Measurements from ENCODE around the gene TIGD6.

Gene TIGD6

GRCh38 chr5:149988126-149988525 is 12.3 kb downstream of the TIGD6 start:
- H3K9me3 ChIP-seq (ENCODE audit: control extremely low read depth in 1 of 5, control insufficient read depth in 4 of 5, insufficient read depth in 2 of 5, low read depth in 1 of 5, low read length in 4 of 5) = no peaks in the 10 kb centered on the region
- no peaks in the 10 kb centered on the region for H3K4me1 ChIP-seq (ENCODE audit: control extremely low read depth in 1 of 4, control insufficient read depth in 4 of 4, insufficient read depth in 4 of 4, low read length in 3 of 4)
- POLR2A ChIA-PET = no interaction called here
- CTCF ChIA-PET = interaction anchor here (2.4 kb wide), 1 partner anchor 155 kb away, joined by 18 read pairs; no protein-coding TSS in a partner anchor
- no peak overlapping the region for H3K27ac ChIP-seq (ENCODE audit: insufficient read depth in 1 of 2, low read depth in 1 of 2, low read length in 2 of 2, poor library complexity in 1 of 2, severe bottlenecking in 2 of 2)
- 91% methylated on average over 4 of the region's 5 CpGs for WGBS (ENCODE audit: insufficient coverage)
- no peak overlapping the region for H3K4me3 ChIP-seq (ENCODE audit: control insufficient read depth in 1 of 7, extremely low read depth in 1 of 7, insufficient read depth in 4 of 7, low read depth in 2 of 7, low read length in 6 of 7)
- no peaks in the 10 kb centered on the region for H3K27me3 ChIP-seq (replicated peaks in 2 of 5; ENCODE audit: control insufficient read depth in 4 of 5, insufficient read depth in 5 of 5, low read length in 4 of 5)
- peaks cover 0 to 5% (median 0%) of the 10 kb centered on the region in 4 experiments for H3K36me3 ChIP-seq (ENCODE audit: control insufficient read depth in 4 of 4, insufficient read depth in 4 of 4, low read length in 3 of 4)
- DNase-seq = no peak

DNA sequence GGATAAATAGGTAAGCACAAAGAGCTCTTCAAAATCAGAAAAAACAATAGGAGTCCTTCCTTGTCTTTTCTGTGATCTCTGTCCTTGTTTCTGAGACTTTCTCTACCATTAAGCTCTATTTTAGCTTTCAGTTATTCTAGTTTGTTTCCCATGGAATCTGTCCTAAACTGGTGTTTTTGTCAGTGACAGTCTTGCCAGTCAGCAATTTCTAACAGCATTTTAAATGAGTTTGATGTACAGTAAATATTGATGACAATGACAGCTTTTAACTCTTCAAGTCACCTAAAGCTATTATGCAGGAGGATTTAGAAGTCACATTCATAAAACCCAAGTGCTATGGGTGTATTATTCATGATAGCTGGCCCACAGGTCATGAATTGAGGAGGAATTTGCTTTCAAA is 17.9 kb downstream of the TIGD6 start:
- Histone ChIP-seq H3K36me3 (ENCODE audit: control insufficient read depth in 4 of 4, insufficient read depth in 4 of 4, low read length in 3 of 4) (peaks cover 3 to 31% (median 14%) of the 10 kb centered on the region in 4 experiments), H3K4me1 (ENCODE audit: control extremely low read depth in 1 of 4, control insufficient read depth in 4 of 4, insufficient read depth in 4 of 4, low read length in 3 of 4) (peaks cover 0 to under 1% (median 0%) of the 10 kb centered on the region in 4 experiments), H3K9me3 (ENCODE audit: control extremely low read depth in 1 of 5, control insufficient read depth in 4 of 5, insufficient read depth in 2 of 5, low read depth in 1 of 5, low read length in 4 of 5) (no peaks in the 10 kb centered on the region), H3K27me3 (replicated peaks in 2 of 5; ENCODE audit: control insufficient read depth in 4 of 5, insufficient read depth in 5 of 5, low read length in 4 of 5) (no peaks in the 10 kb centered on the region), H3K27ac (ENCODE audit: insufficient read depth in 1 of 2, low read depth in 1 of 2, low read length in 2 of 2, poor library complexity in 1 of 2, severe bottlenecking in 2 of 2) (no peak overlapping the region), H3K4me3 (ENCODE audit: control insufficient read depth in 1 of 7, extremely low read depth in 1 of 7, insufficient read depth in 4 of 7, low read depth in 2 of 7, low read length in 6 of 7) (no peak overlapping the region)
- ChIA-PET CTCF (interaction anchor here (0.9 to 3.7 kb wide), 9 partner anchors 8 to 364 kb away, joined by 3 to 18 read pairs (median 5); no protein-coding TSS in a partner anchor), POLR2A (no interaction called here)
- DNase-seq = no peak

DNA sequence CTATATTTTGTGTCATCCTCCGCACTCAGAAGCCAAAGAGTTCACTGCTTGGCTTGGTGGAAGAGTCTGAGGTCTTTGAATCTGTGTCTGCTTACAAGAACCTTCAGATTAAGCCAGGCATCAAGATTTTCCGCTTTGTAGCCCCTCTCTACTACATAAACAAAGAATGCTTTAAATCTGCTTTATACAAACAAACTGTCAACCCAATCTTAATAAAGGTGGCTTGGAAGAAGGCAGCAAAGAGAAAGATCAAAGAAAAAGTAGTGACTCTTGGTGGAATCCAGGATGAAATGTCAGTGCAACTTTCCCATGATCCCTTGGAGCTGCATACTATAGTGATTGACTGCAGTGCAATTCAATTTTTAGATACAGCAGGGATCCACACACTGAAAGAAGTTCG is 19.2 kb downstream of the TIGD6 start:
- no peaks in the 10 kb centered on the region for H3K27me3 ChIP-seq (replicated peaks in 2 of 5; ENCODE audit: control insufficient read depth in 4 of 5, insufficient read depth in 5 of 5, low read length in 4 of 5)
- 100% methylated on average over 2 of the region's 3 CpGs for WGBS (ENCODE audit: insufficient coverage)
- H3K4me1 ChIP-seq (ENCODE audit: control extremely low read depth in 1 of 4, control insufficient read depth in 4 of 4, insufficient read depth in 4 of 4, low read length in 3 of 4) = peaks cover 0 to 2% (median 0%) of the 10 kb centered on the region in 4 experiments
- H3K36me3 ChIP-seq (ENCODE audit: control insufficient read depth in 4 of 4, insufficient read depth in 4 of 4, low read length in 3 of 4) = peaks cover 3 to 32% (median 14%) of the 10 kb centered on the region in 4 experiments
- no peaks in the 10 kb centered on the region for H3K9me3 ChIP-seq (ENCODE audit: control extremely low read depth in 1 of 5, control insufficient read depth in 4 of 5, insufficient read depth in 2 of 5, low read depth in 1 of 5, low read length in 4 of 5)
- ChIA-PET CTCF (interaction anchor here (0.8 to 3.7 kb wide), 5 partner anchors 9 to 152 kb away, joined by 4 to 18 read pairs (median 8); no protein-coding TSS in a partner anchor), POLR2A (no interaction called here)
- DNase-seq = no peak
- no peak overlapping the region for H3K4me3 ChIP-seq (ENCODE audit: control insufficient read depth in 1 of 7, extremely low read depth in 1 of 7, insufficient read depth in 4 of 7, low read depth in 2 of 7, low read length in 6 of 7)
- H3K27ac ChIP-seq (ENCODE audit: insufficient read depth in 1 of 2, low read depth in 1 of 2, low read length in 2 of 2, poor library complexity in 1 of 2, severe bottlenecking in 2 of 2) = no peak overlapping the region

DNA sequence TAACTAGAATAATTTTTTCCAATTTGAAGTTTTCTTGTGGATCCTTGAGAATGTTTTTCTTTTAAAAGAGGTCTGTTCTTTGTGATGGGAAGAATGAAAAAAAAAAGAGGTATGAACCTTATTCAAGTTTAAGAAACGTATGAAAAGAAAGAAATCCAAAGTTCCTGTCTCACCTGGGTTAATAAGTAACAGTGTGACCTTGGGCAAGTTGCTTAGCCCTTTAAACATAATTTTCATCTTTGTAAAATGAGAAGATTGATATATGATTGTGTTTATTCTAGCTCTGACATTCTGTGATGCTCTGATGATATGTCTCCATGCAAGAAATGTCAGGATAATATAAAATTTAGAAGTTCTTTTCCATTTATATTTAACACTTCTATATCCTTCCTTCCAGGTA is 20.6 kb downstream of the TIGD6 start:
- no peak overlapping the region for H3K4me3 ChIP-seq (ENCODE audit: control insufficient read depth in 1 of 7, extremely low read depth in 1 of 7, insufficient read depth in 4 of 7, low read depth in 2 of 7, low read length in 6 of 7)
- ChIA-PET POLR2A (no interaction called here), CTCF (interaction anchor here (1.6 to 3.7 kb wide), 3 partner anchors 11 to 151 kb away, joined by 4 to 18 read pairs (median 14); no protein-coding TSS in a partner anchor)
- H3K4me1 ChIP-seq (ENCODE audit: control extremely low read depth in 1 of 4, control insufficient read depth in 4 of 4, insufficient read depth in 4 of 4, low read length in 3 of 4) = peaks cover 0 to 2% (median 0%) of the 10 kb centered on the region in 4 experiments
- H3K27ac ChIP-seq (ENCODE audit: insufficient read depth in 1 of 2, low read depth in 1 of 2, low read length in 2 of 2, poor library complexity in 1 of 2, severe bottlenecking in 2 of 2) = no peak overlapping the region
- H3K9me3 ChIP-seq (ENCODE audit: control extremely low read depth in 1 of 5, control insufficient read depth in 4 of 5, insufficient read depth in 2 of 5, low read depth in 1 of 5, low read length in 4 of 5) = no peaks in the 10 kb centered on the region
- no peak for DNase-seq
- no CpG with 5 or more reads among the region's 1 CpG for WGBS (ENCODE audit: insufficient coverage)
- H3K27me3 ChIP-seq (replicated peaks in 2 of 5; ENCODE audit: control insufficient read depth in 4 of 5, insufficient read depth in 5 of 5, low read length in 4 of 5) = no peaks in the 10 kb centered on the region
- H3K36me3 ChIP-seq (ENCODE audit: control insufficient read depth in 4 of 4, insufficient read depth in 4 of 4, low read length in 3 of 4) = peaks cover 3 to 32% (median 14%) of the 10 kb centered on the region in 4 experiments

DNA sequence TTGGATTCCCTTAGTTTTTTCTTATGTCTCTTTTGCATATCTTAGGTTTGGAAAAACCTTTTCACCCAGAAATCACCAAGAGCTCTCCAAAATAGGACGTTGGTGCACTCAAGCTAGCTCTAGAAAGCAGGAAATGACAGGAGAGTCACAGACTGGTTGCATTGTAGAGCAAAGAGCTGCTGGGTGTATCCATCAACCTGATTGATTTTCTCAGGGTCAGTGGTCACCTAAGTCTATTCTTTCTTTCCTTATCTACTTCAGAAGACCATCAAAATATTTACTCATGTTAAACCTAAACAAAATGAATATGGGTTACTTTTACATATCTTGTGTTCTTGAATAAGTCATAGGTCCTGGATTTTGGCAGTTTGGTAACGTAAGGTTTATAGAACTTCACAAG is 25.0 kb downstream of the TIGD6 start:
- CTCF ChIA-PET = interaction anchor here (0.7 to 1.3 kb wide), 3 partner anchors 13 to 400 kb away, joined by 3 to 4 read pairs (median 3); no protein-coding TSS in a partner anchor
- 67% methylated on average over 1 of the region's 2 CpGs for WGBS (ENCODE audit: insufficient coverage)
- Histone ChIP-seq H3K4me3 (ENCODE audit: control insufficient read depth in 1 of 7, extremely low read depth in 1 of 7, insufficient read depth in 4 of 7, low read depth in 2 of 7, low read length in 6 of 7) (no peak overlapping the region), H3K27me3 (replicated peaks in 2 of 5; ENCODE audit: control insufficient read depth in 4 of 5, insufficient read depth in 5 of 5, low read length in 4 of 5) (no peaks in the 10 kb centered on the region), H3K27ac (ENCODE audit: insufficient read depth in 1 of 2, low read depth in 1 of 2, low read length in 2 of 2, poor library complexity in 1 of 2, severe bottlenecking in 2 of 2) (no peak overlapping the region), H3K36me3 (ENCODE audit: control insufficient read depth in 4 of 4, insufficient read depth in 4 of 4, low read length in 3 of 4) (peaks cover 3 to 15% (median 9%) of the 10 kb centered on the region in 4 experiments), H3K4me1 (ENCODE audit: control extremely low read depth in 1 of 4, control insufficient read depth in 4 of 4, insufficient read depth in 4 of 4, low read length in 3 of 4) (peaks cover 0 to 2% (median 0%) of the 10 kb centered on the region in 4 experiments), H3K9me3 (ENCODE audit: control extremely low read depth in 1 of 5, control insufficient read depth in 4 of 5, insufficient read depth in 2 of 5, low read depth in 1 of 5, low read length in 4 of 5) (no peaks in the 10 kb centered on the region)
- no peak for DNase-seq
- POLR2A ChIA-PET = no interaction called here

DNA sequence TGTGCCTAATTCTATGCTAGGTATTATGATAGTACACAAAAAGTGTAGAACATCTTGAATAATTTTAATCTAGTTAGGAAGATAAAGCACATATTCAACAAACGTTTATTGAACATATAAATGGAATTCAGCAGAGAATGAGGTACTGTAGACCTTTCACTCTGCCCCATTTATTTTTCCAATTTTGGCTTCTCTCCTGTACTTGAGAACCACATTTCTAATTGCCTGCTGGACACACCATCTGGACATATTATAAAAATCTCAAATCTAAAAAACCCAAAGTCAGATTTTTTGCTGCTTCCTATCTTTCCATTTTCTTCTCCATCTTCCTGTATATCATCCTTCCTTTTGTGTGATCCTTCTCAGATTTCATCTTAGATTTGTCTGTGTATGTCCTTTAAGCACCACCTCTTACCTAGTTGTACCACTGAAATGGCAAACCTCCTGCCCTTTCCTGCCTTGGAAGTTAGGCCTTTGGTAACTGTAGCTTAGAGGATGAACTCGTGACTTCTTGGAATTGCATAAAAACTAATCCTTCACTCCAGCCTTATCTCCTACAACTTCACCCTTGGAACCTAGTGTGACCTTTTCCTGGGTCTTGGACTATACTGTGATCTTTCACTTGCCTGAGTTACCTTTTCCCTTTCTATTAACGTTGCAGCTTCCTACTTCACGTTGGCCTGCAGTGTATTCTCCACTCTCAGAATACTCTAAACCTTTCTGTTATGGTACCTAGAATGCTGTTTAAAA is 31.1 kb downstream of the TIGD6 start:
- CTCF ChIA-PET = interaction anchor here (1.0 to 16.1 kb wide), 3 partner anchors 21 to 132 kb away, joined by 4 to 305 read pairs (median 5); no protein-coding TSS in a partner anchor
- Histone ChIP-seq H3K9me3 (ENCODE audit: control extremely low read depth in 1 of 5, control insufficient read depth in 4 of 5, insufficient read depth in 2 of 5, low read depth in 1 of 5, low read length in 4 of 5) (no peaks in the 10 kb centered on the region), H3K27ac (ENCODE audit: insufficient read depth in 1 of 2, low read depth in 1 of 2, low read length in 2 of 2, poor library complexity in 1 of 2, severe bottlenecking in 2 of 2) (no peak overlapping the region), H3K4me1 (ENCODE audit: control extremely low read depth in 1 of 4, control insufficient read depth in 4 of 4, insufficient read depth in 4 of 4, low read length in 3 of 4) (no peaks in the 10 kb centered on the region), H3K27me3 (replicated peaks in 2 of 5; ENCODE audit: control insufficient read depth in 4 of 5, insufficient read depth in 5 of 5, low read length in 4 of 5) (no peaks in the 10 kb centered on the region), H3K36me3 (ENCODE audit: control insufficient read depth in 4 of 4, insufficient read depth in 4 of 4, low read length in 3 of 4) (peaks cover 0 to 2% (median 0%) of the 10 kb centered on the region in 4 experiments), H3K4me3 (ENCODE audit: control insufficient read depth in 1 of 7, extremely low read depth in 1 of 7, insufficient read depth in 4 of 7, low read depth in 2 of 7, low read length in 6 of 7) (no peak overlapping the region)
- DNase-seq = no peak
- POLR2A ChIA-PET = no interaction called here
- WGBS (ENCODE audit: insufficient coverage) = 100% methylated on average over 1 of the region's 4 CpGs

DNA sequence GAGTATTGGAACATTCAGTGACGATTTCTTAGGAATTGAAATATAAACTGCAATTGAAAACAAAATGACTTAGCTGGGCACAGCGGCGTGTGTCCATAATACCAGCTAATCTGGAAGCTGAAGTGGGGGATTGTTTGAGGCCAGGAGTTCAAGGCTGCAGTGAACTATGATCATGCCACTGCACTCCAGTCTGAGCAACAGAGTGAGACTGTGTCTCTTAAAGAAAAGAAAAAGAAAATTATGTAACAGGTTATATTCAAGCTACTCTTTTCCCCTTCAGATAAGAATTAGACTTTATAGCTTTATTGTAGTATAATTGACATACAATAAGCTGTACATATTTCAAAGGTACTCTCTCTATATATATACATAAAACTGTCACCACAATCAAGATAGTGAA is 33.5 kb downstream of the TIGD6 start:
- Histone ChIP-seq H3K36me3 (ENCODE audit: control insufficient read depth in 4 of 4, insufficient read depth in 4 of 4, low read length in 3 of 4) (peaks cover 0 to 3% (median under 1%) of the 10 kb centered on the region in 4 experiments), H3K4me1 (ENCODE audit: control extremely low read depth in 1 of 4, control insufficient read depth in 4 of 4, insufficient read depth in 4 of 4, low read length in 3 of 4) (no peaks in the 10 kb centered on the region), H3K4me3 (ENCODE audit: control insufficient read depth in 1 of 7, extremely low read depth in 1 of 7, insufficient read depth in 4 of 7, low read depth in 2 of 7, low read length in 6 of 7) (no peak overlapping the region), H3K9me3 (ENCODE audit: control extremely low read depth in 1 of 5, control insufficient read depth in 4 of 5, insufficient read depth in 2 of 5, low read depth in 1 of 5, low read length in 4 of 5) (no peaks in the 10 kb centered on the region), H3K27me3 (replicated peaks in 2 of 5; ENCODE audit: control insufficient read depth in 4 of 5, insufficient read depth in 5 of 5, low read length in 4 of 5) (no peaks in the 10 kb centered on the region), H3K27ac (ENCODE audit: insufficient read depth in 1 of 2, low read depth in 1 of 2, low read length in 2 of 2, poor library complexity in 1 of 2, severe bottlenecking in 2 of 2) (no peak overlapping the region)
- CTCF ChIA-PET = interaction anchor here (0.6 to 16.1 kb wide), 6 partner anchors 9 to 300 kb away, joined by 3 to 305 read pairs (median 6); no protein-coding TSS in a partner anchor
- 97% methylated on average over 3 of the region's 3 CpGs for WGBS (ENCODE audit: insufficient coverage)
- DNase-seq = no peak
- POLR2A ChIA-PET = no interaction called here

All from common myeloid progenitor, CD34-positive (primary cell).